GM19455 (cell line): ENCODE results near the gene ETS1.

Experiments
- ATAC-seq: cut with Tn5 transposase; IDR thresholded peaks from one replicate; pipeline ENCODE4 v1.9.1; 2021; ENCODE audit not compliant: unreplicated experiment

ETS1 gene

GRCh38 chr11:128505449-128506065 is 81.8 kb downstream of the ETS1 start:
- ATAC-seq = no peak

GRCh38 chr11:128504486-128504885 is 82.9 kb downstream of the ETS1 start:
- ATAC-seq = no peak

- no peak for ATAC-seq
These were observed 83.9 kb downstream of the ETS1 start for GRCh38 chr11:128503245-128503991.

- no peak for ATAC-seq
These were observed 84.6 kb downstream of the ETS1 start for GRCh38 chr11:128502726-128503125.

- no peak for ATAC-seq
These were observed 85.5 kb downstream of the ETS1 start for GRCh38 chr11:128501632-128502549.

GRCh38 chr11:128501008-128501407 is 86.3 kb downstream of the ETS1 start:
- no peak for ATAC-seq

GRCh38 chr11:128500493-128500892 is 86.9 kb downstream of the ETS1 start:
- ATAC-seq = no peak

- ATAC-seq = no peak
These were observed 87.6 kb downstream of the ETS1 start for GRCh38 chr11:128499613-128500253.

GRCh38 chr11:128498721-128499245 is 88.6 kb downstream of the ETS1 start:
- no peak for ATAC-seq

GRCh38 chr11:128497776-128498095 is 89.6 kb downstream of the ETS1 start:
- no peak for ATAC-seq

- peak; percentile 53 for ATAC-seq
These were observed 90.1 kb downstream of the ETS1 start for GRCh38 chr11:128497061-128497775.

- peak; percentile 28 for ATAC-seq
These were observed 90.7 kb downstream of the ETS1 start for GRCh38 chr11:128496692-128497060.

- no peak for ATAC-seq
These were observed 91.1 kb downstream of the ETS1 start for GRCh38 chr11:128496249-128496648.

GRCh38 chr11:128494418-128495332 is 92.7 kb downstream of the ETS1 start:
- no peak for ATAC-seq

- no peak for ATAC-seq
These were observed 93.8 kb downstream of the ETS1 start for GRCh38 chr11:128493570-128493965.

GRCh38 chr11:128492903-128493569 is 94.3 kb downstream of the ETS1 start:
- no peak for ATAC-seq

- no peak for ATAC-seq
These were observed 94.9 kb downstream of the ETS1 start for GRCh38 chr11:128492461-128492860.

- ATAC-seq = no peak
These were observed 96.0 kb downstream of the ETS1 start for GRCh38 chr11:128491195-128491936.
